ENCODE data around the gene CEP112.

GRCh38 chr17:65809366-65809765, 382.6 kb downstream of the CEP112 start:
- no peak for TF ChIP-seq BCL3 (IDR thresholded peaks at IDR 0.05; ENCODE audit: borderline replicate concordance, insufficient read depth, low read depth, low read length, poor library complexity, severe bottlenecking)
- TF ChIP-seq POLR2AphosphoS5 (IDR thresholded peaks at IDR 0.05; ENCODE audit: low read length), result no peak
- no peak for TF ChIP-seq FOS (IDR thresholded peaks at IDR 0.05; ENCODE audit: borderline replicate concordance, extremely low read depth, insufficient read length)
- no peak for TF ChIP-seq POLR2A (IDR thresholded peaks at IDR 0.05; ENCODE audit: low read depth, low read length)
- no peak for TF ChIP-seq PML (IDR thresholded peaks at IDR 0.05; ENCODE audit: low read length)
- no peak for TF ChIP-seq ATF2 (IDR thresholded peaks at IDR 0.05; ENCODE audit: low read length)
- no peak for TF ChIP-seq MXI1 (IDR thresholded peaks at IDR 0.05; ENCODE audit: low read depth, low read length)
- TF ChIP-seq CTCF (IDR thresholded peaks at IDR 0.05 in 2 of 3, conservative IDR thresholded peaks at IDR 0.05 in 1 of 3; ENCODE audit: control insufficient read depth in 2 of 3, extremely low read depth in 1 of 3, insufficient read depth in 1 of 3, low read depth in 3 of 3, low read length in 3 of 3), result no peak
- TF ChIP-seq NFXL1 (IDR thresholded peaks at IDR 0.05; ENCODE audit: borderline replicate concordance), result no peak
- TF ChIP-seq EGR1 (IDR thresholded peaks at IDR 0.05; ENCODE audit: borderline replicate concordance in 1 of 2, low read depth in 2 of 2, low read length in 2 of 2), result no peak
- no peak for TF ChIP-seq REST (IDR thresholded peaks at IDR 0.05; ENCODE audit: low read depth, low read length)
- no peak for TF ChIP-seq CEBPZ (IDR thresholded peaks at IDR 0.05; ENCODE audit: low read depth, low read length)
- no peak for TF ChIP-seq SREBF1 (IDR thresholded peaks at IDR 0.05; ENCODE audit: low read length)
- no peak for TF ChIP-seq ATF3 (IDR thresholded peaks at IDR 0.05; ENCODE audit: borderline replicate concordance, extremely low read depth, low read depth, low read length)

All from GM12878 (cell line).